ENCODE results near the gene TRIP10.

TRIP10 gene

DNA sequence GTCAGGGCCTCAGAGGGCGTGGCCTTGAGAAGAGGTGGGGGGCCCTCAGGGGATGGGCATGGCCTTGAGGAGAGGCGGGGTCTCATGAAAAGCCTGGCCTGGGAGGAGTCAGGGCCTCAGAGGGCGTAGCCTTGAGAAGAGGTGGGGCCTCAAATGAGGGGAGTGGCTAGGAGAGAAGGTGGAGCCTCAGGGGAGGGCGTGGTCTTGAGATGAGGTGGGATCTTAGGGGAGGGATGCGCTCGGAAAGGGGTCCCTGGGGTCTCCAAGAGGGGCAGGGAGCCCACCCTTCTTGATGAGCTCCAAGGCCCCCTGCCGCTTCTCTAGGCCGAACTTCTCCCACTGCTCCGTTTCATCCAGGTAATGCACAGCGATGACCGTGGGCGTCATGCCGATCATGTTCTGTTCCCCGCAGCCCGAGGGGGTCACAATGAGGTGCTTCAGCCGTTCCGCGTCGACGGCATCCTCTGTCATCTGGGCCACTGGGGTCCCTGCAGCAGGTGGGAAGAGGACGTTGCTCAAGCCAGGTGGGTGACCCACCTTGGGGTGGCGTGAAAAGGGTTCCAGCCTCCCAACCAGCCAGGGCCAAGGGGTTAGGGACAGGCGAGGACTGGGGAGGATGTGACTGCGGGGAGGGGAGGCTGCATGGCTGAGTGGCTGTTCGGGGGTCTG is 45.2 kb upstream of the TRIP10 start:
- H3K36me3 ChIP-seq (ENCODE audit: insufficient read depth, insufficient read length, low read length) = peaks cover 7% of the 10 kb centered on the region
- peaks cover 8% of the 10 kb centered on the region for H3K4me1 ChIP-seq (ENCODE audit: insufficient read depth, insufficient read length)
- no peak overlapping the region for H3K4me3 ChIP-seq (ENCODE audit: insufficient read length, low read depth)
- H3K9ac ChIP-seq (ENCODE audit: insufficient read length, low read depth) = no peak overlapping the region
- no peaks in the 10 kb centered on the region for H3K27me3 ChIP-seq (ENCODE audit: insufficient read depth, insufficient read length)
- no peak for DNase-seq (ENCODE audit: low read depth, low spot score)
- TF ChIP-seq SUZ12 (IDR thresholded peaks at IDR 0.05; ENCODE audit: extremely low read depth, insufficient read depth, insufficient read length) = no peak
- TF ChIP-seq YY1 (IDR thresholded peaks at IDR 0.05; ENCODE audit: insufficient read depth, insufficient read length) = no peak
- TF ChIP-seq ZNF274 (IDR thresholded peaks at IDR 0.05; ENCODE audit: low read depth, low read length) = no peak
- H3K9me3 ChIP-seq (ENCODE audit: insufficient read depth, low read length) = peaks cover 1% of the 10 kb centered on the region; the same call in 1 of the 2 replicates

DNA sequence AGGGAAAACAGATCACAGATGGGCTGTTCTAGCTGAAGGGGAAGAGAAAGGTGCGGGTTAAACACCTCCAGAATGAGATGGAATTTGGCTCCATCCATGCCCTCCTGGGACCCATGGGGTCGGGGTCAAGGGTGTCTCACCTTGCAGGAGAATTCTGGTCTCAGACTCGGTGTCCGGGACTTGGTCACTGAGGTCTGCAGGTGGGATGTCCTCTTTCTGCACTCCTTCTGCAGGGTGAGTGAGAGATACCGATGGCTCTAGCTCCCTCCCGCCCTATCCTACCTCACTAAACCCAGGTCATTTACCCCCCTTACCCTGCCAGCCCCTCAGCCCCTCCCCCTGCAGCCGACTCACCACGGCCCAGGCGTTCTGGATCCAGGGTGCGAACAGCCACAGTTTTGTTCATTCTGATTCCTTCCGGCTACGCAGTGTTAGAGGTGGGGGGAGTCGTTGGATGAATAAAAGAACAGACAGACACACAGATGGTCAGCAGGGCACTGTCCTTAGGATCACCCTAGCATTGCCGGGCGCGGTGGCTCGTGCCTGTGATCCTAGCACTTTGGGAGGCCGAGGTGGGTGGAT is 43.1 kb upstream of the TRIP10 start:
- peaks cover 12% of the 10 kb centered on the region; the same call in 1 of the 2 replicates for H3K9me3 ChIP-seq (ENCODE audit: insufficient read depth, low read length)
- TF ChIP-seq YY1 (IDR thresholded peaks at IDR 0.05; ENCODE audit: insufficient read depth, insufficient read length) (no peak), SUZ12 (IDR thresholded peaks at IDR 0.05; ENCODE audit: extremely low read depth, insufficient read depth, insufficient read length) (no peak), ZNF274 (IDR thresholded peaks at IDR 0.05; ENCODE audit: low read depth, low read length) (no peak)
- DNase-seq (ENCODE audit: low read depth, low spot score) = no peak
- peaks cover 7% of the 10 kb centered on the region for H3K36me3 ChIP-seq (ENCODE audit: insufficient read depth, insufficient read length, low read length)
- H3K4me3 ChIP-seq (ENCODE audit: insufficient read length, low read depth) = no peak overlapping the region
- peaks cover 2% of the 10 kb centered on the region for H3K4me1 ChIP-seq (ENCODE audit: insufficient read depth, insufficient read length)
- no peak overlapping the region for H3K9ac ChIP-seq (ENCODE audit: insufficient read length, low read depth)
- H3K27me3 ChIP-seq (ENCODE audit: insufficient read depth, insufficient read length) = no peaks in the 10 kb centered on the region

DNA sequence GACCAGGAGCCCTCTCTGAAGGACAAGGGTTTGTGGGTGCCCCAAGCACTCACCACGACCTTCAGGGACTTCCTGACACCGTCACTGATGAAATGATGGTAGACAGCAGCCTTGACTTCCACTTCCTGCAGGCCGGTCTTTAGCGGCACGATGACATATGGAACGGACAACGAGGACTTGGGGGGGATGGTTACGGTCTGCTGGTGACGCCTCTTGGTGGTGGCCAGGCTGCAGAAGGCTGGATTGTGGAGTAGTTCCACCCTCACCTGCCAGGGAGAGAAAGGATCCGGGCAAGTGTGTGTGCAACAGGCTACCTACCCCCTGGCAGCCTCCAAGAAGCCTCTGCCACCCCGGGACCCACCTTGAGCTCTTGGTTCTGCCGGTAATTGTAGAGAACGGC is 42.2 kb upstream of the TRIP10 start:
- H3K4me1 ChIP-seq (ENCODE audit: insufficient read depth, insufficient read length) = peaks cover 2% of the 10 kb centered on the region
- no peaks in the 10 kb centered on the region for H3K27me3 ChIP-seq (ENCODE audit: insufficient read depth, insufficient read length)
- no peak overlapping the region for H3K9ac ChIP-seq (ENCODE audit: insufficient read length, low read depth)
- TF ChIP-seq ZNF274 (IDR thresholded peaks at IDR 0.05; ENCODE audit: low read depth, low read length) (no peak), YY1 (IDR thresholded peaks at IDR 0.05; ENCODE audit: insufficient read depth, insufficient read length) (no peak), SUZ12 (IDR thresholded peaks at IDR 0.05; ENCODE audit: extremely low read depth, insufficient read depth, insufficient read length) (no peak)
- DNase-seq (ENCODE audit: low read depth, low spot score) = no peak
- H3K36me3 ChIP-seq (ENCODE audit: insufficient read depth, insufficient read length, low read length) = peaks cover 7% of the 10 kb centered on the region
- peaks cover 12% of the 10 kb centered on the region; the same call in 1 of the 2 replicates for H3K9me3 ChIP-seq (ENCODE audit: insufficient read depth, low read length)
- no peak overlapping the region for H3K4me3 ChIP-seq (ENCODE audit: insufficient read length, low read depth)

DNA sequence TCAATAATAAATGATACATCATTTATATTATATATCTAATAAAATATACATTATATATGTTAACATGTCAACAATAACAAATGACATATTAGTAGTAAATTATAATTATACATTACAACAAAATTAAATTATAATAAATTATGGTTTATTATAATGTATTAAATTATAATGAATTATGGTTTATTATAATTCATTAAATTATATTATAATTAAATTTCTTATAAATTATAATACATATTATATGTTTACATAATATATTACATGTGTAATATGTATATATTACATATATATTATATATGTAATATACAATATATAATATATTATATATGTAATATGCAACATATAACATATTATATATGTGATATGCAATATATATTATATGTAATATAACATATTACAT is 39.5 kb upstream of the TRIP10 start:
- Histone ChIP-seq H3K4me1 (ENCODE audit: insufficient read depth, insufficient read length) (no peaks in the 10 kb centered on the region), H3K4me3 (ENCODE audit: insufficient read length, low read depth) (no peak overlapping the region), H3K9ac (ENCODE audit: insufficient read length, low read depth) (no peak overlapping the region), H3K27me3 (ENCODE audit: insufficient read depth, insufficient read length) (no peaks in the 10 kb centered on the region), H3K9me3 (ENCODE audit: insufficient read depth, low read length) (peaks cover 12% of the 10 kb centered on the region; the same call in 1 of the 2 replicates), H3K36me3 (ENCODE audit: insufficient read depth, insufficient read length, low read length) (peaks cover 2% of the 10 kb centered on the region)
- TF ChIP-seq SUZ12 (IDR thresholded peaks at IDR 0.05; ENCODE audit: extremely low read depth, insufficient read depth, insufficient read length) = no peak
- no peak for TF ChIP-seq YY1 (IDR thresholded peaks at IDR 0.05; ENCODE audit: insufficient read depth, insufficient read length)
- TF ChIP-seq ZNF274 (IDR thresholded peaks at IDR 0.05; ENCODE audit: low read depth, low read length) = no peak
- no peak for DNase-seq (ENCODE audit: low read depth, low spot score)

DNA sequence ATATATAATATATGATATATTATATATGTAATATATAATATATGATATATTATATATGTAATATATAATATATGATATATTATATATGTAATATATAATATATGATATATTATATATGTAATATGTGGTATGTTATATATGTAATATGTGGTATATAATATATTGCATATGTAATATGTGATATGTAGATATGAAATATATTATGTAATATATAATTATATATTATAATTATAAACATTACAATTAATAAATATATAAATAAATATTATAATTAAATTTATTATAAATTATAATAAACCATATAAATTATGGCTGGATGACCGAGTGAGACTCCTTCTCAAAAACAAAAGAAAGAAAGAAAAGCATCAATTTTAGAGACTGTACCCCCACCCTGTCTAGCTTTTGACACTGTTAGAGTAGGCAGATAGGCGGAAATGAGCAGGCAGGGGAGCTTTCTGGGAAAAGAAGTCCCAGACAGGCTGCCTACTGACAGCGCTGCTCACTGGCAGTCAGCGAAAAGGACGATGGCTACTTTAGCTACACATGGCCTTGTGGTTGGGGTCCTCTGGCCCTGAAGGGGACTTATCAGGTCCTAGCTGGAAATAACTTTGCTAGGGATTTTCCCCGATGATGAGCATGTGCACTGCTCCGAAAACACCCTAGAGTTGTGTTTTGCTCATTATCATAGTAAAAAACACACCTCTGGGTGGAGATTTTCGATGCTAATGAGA is 38.7 kb upstream of the TRIP10 start:
- H3K36me3 ChIP-seq (ENCODE audit: insufficient read depth, insufficient read length, low read length) = peaks cover 2% of the 10 kb centered on the region
- H3K9me3 ChIP-seq (ENCODE audit: insufficient read depth, low read length) = peaks cover 12% of the 10 kb centered on the region; the same call in 1 of the 2 replicates
- no peak for DNase-seq (ENCODE audit: low read depth, low spot score)
- no peak overlapping the region for H3K9ac ChIP-seq (ENCODE audit: insufficient read length, low read depth)
- H3K4me3 ChIP-seq (ENCODE audit: insufficient read length, low read depth) = no peak overlapping the region
- no peaks in the 10 kb centered on the region for H3K27me3 ChIP-seq (ENCODE audit: insufficient read depth, insufficient read length)
- TF ChIP-seq YY1 (IDR thresholded peaks at IDR 0.05; ENCODE audit: insufficient read depth, insufficient read length) (no peak), SUZ12 (IDR thresholded peaks at IDR 0.05; ENCODE audit: extremely low read depth, insufficient read depth, insufficient read length) (no peak), ZNF274 (IDR thresholded peaks at IDR 0.05; ENCODE audit: low read depth, low read length) (no peak)
- H3K4me1 ChIP-seq (ENCODE audit: insufficient read depth, insufficient read length) = no peaks in the 10 kb centered on the region

DNA sequence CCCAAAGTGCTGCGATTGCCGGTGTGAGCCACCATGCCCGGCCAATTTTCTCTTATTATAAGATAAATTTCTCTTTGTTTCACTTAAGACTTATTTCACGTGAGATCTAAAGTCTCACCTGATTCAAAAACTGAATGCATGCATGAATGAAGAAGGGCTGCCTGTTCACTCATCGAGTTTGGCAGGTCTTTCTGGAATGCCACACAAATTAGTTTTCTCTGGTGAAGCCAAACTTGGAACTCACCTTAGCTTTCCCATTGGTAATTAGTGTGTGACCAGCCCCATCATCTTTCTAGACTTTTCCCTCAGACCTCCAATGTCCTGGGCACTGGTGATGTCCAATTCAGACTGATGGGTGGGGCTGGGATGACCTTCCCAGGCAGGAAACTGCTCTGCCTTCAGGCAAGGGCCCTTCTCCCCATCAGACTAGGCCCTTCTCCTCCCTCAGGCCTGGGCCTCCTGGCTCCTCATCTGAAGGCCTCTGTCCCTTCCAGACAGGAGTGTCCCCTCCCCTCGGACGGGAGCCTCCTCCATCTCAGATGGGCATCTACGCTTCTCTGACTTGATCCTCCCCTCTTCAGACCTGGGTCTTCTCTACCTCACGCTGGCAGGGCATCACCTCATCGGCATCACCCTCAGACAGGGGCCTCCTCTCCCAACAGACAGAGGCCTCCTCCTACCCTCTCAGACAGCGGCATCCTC is 33.4 kb upstream of the TRIP10 start:
- no peak for TF ChIP-seq ZNF274 (IDR thresholded peaks at IDR 0.05; ENCODE audit: low read depth, low read length)
- no peak for TF ChIP-seq SUZ12 (IDR thresholded peaks at IDR 0.05; ENCODE audit: extremely low read depth, insufficient read depth, insufficient read length)
- no peak for TF ChIP-seq YY1 (IDR thresholded peaks at IDR 0.05; ENCODE audit: insufficient read depth, insufficient read length)
- no peaks in the 10 kb centered on the region for H3K36me3 ChIP-seq (ENCODE audit: insufficient read depth, insufficient read length, low read length)
- H3K9ac ChIP-seq (ENCODE audit: insufficient read length, low read depth) = no peak overlapping the region
- peaks cover 5% of the 10 kb centered on the region for H3K4me1 ChIP-seq (ENCODE audit: insufficient read depth, insufficient read length)
- no peak overlapping the region for H3K4me3 ChIP-seq (ENCODE audit: insufficient read length, low read depth)
- no peak for DNase-seq (ENCODE audit: low read depth, low spot score)
- H3K27me3 ChIP-seq (ENCODE audit: insufficient read depth, insufficient read length) = peaks cover 4% of the 10 kb centered on the region
- no peaks in the 10 kb centered on the region for H3K9me3 ChIP-seq (ENCODE audit: insufficient read depth, low read length)
